ENCODE results near the gene MRPS31.

DNA sequence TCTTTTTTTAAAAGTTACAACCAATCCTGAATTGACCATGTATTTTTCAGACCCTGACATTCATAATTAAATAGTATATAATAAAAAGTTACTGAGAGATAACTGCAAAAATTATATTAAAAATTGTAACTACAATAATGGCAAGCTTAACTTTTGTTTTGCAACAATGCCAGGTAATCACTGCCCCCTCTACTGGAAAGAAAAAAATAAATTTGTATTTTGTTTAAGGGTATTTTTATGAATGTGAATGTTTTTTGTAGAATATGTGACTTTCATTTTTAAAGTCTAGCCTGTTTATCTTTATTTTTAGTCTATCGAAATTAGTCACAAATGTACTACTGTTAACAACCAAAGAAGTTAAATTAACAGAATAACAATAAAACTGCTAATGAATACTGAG is 21.7 kb downstream of the MRPS31 start:
- no peak for TF ChIP-seq EZH2 (IDR thresholded peaks at IDR 0.05)
- TF ChIP-seq POLR2AphosphoS5 (IDR thresholded peaks at IDR 0.05; ENCODE audit: borderline replicate concordance, low read depth, low read length), result no peak
- no peak for TF ChIP-seq FOXP2 (optimal IDR thresholded peaks at IDR 0.05; ENCODE audit: control extremely low read depth, extremely low read length, insufficient read depth)

All from SK-N-MC (cell line).